ENCODE data around the gene UIMC1.

UIMC1 gene

GRCh38 chr5:176886336-176887251 is 120.0 kb downstream of the UIMC1 start:
- no peak for TF ChIP-seq CREB1 (IDR thresholded peaks at IDR 0.05; ENCODE audit: low read depth)
- TF ChIP-seq EGR1 (IDR thresholded peaks at IDR 0.05) = no peak
- no peak for TF ChIP-seq TEAD4 (IDR thresholded peaks at IDR 0.05)

- TF ChIP-seq TAF1 (IDR thresholded peaks at IDR 0.05; ENCODE audit: low read depth) (no peak), ZBTB7A (IDR thresholded peaks at IDR 0.05; ENCODE audit: low read depth) (no peak), YY1 (IDR thresholded peaks at IDR 0.05; ENCODE audit: low read depth) (no peak), RAD21 (IDR thresholded peaks at IDR 0.05; ENCODE audit: low read depth) (no peak), CEBPB (IDR thresholded peaks at IDR 0.05) (no peak), TEAD4 (IDR thresholded peaks at IDR 0.05) (no peak), NFIC (IDR thresholded peaks at IDR 0.05) (no peak), CREB1 (IDR thresholded peaks at IDR 0.05; ENCODE audit: low read depth) (no peak), REST (IDR thresholded peaks at IDR 0.05; ENCODE audit: low read depth) (no peak), TCF12 (IDR thresholded peaks at IDR 0.05; ENCODE audit: low read depth) (no peak), EGR1 (IDR thresholded peaks at IDR 0.05) (no peak)
- TF ChIP-seq, protein P1, sequence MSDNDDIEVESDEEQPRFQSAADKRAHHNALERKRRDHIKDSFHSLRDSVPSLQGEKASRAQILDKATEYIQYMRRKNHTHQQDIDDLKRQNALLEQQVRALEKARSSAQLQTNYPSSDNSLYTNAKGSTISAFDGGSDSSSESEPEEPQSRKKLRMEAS (IDR thresholded peaks at IDR 0.05) = no peak
- TF ChIP-seq, protein P2, sequence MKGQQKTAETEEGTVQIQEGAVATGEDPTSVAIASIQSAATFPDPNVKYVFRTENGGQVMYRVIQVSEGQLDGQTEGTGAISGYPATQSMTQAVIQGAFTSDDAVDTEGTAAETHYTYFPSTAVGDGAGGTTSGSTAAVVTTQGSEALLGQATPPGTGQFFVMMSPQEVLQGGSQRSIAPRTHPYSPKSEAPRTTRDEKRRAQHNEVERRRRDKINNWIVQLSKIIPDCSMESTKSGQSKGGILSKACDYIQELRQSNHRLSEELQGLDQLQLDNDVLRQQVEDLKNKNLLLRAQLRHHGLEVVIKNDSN (IDR thresholded peaks at IDR 0.05) = no peak
Observed at GRCh38 chr5:176884571-176884890, 122.0 kb downstream of the UIMC1 start.

- no peak for TF ChIP-seq NFIC (IDR thresholded peaks at IDR 0.05)
- no peak for TF ChIP-seq ZBTB7A (IDR thresholded peaks at IDR 0.05; ENCODE audit: low read depth)
- no peak for TF ChIP-seq REST (IDR thresholded peaks at IDR 0.05; ENCODE audit: low read depth)
- no peak for TF ChIP-seq RAD21 (IDR thresholded peaks at IDR 0.05; ENCODE audit: low read depth)
- no peak for TF ChIP-seq CREB1 (IDR thresholded peaks at IDR 0.05; ENCODE audit: low read depth)
- TF ChIP-seq, protein P2 (IDR thresholded peaks at IDR 0.05) = no peak
- TF ChIP-seq FOXM1 (IDR thresholded peaks at IDR 0.05; ENCODE audit: borderline replicate concordance, low read depth) = no peak
- TF ChIP-seq EGR1 (IDR thresholded peaks at IDR 0.05) = no peak
- no peak for TF ChIP-seq EP300 (IDR thresholded peaks at IDR 0.05; ENCODE audit: borderline replicate concordance)
- no peak for TF ChIP-seq TAF1 (IDR thresholded peaks at IDR 0.05; ENCODE audit: low read depth)
- TF ChIP-seq YY1 (IDR thresholded peaks at IDR 0.05; ENCODE audit: low read depth) = no peak
- TF ChIP-seq, protein P1 (IDR thresholded peaks at IDR 0.05) = no peak
- no peak for TF ChIP-seq TCF12 (IDR thresholded peaks at IDR 0.05; ENCODE audit: low read depth)
- no peak for TF ChIP-seq CEBPB (IDR thresholded peaks at IDR 0.05)
- TF ChIP-seq TEAD4 (IDR thresholded peaks at IDR 0.05) = no peak
Observed at GRCh38 chr5:176883700-176884570, 122.6 kb downstream of the UIMC1 start.

GRCh38 chr5:176882567-176882903 is 124.0 kb downstream of the UIMC1 start:
- TF ChIP-seq RAD21 (IDR thresholded peaks at IDR 0.05; ENCODE audit: low read depth) (no peak), ZBTB7A (IDR thresholded peaks at IDR 0.05; ENCODE audit: low read depth) (no peak), EP300 (IDR thresholded peaks at IDR 0.05; ENCODE audit: borderline replicate concordance) (no peak), TEAD4 (IDR thresholded peaks at IDR 0.05) (no peak), REST (IDR thresholded peaks at IDR 0.05; ENCODE audit: low read depth) (no peak), FOXM1 (IDR thresholded peaks at IDR 0.05; ENCODE audit: borderline replicate concordance, low read depth) (no peak), YY1 (IDR thresholded peaks at IDR 0.05; ENCODE audit: low read depth) (no peak)
- TF ChIP-seq, protein P2 (IDR thresholded peaks at IDR 0.05) = no peak

Measured in Ishikawa (cell line).